B cell (primary cell): ENCODE results near the gene CREB3L1.

Experiments
- EZH2 ChIP-seq: IDR thresholded peaks from 2 replicates; pipeline ENCODE4 v1.6.1; 2012; ENCODE audit warnings: borderline replicate concordance, low read depth, mild to moderate bottlenecking, moderate library complexity, low read length; ENCODE audit not compliant: insufficient read depth, poor library complexity, severe bottlenecking
- TF ChIP-seq, protein P1 (sequence below): fragments of 200-600 bp; IDR thresholded peaks from one replicate; pipeline ENCODE4 v1.8.0; 2022; ENCODE audit warnings: antibody characterized with exemption, mild to moderate bottlenecking

- TF ChIP-seq, protein P1, sequence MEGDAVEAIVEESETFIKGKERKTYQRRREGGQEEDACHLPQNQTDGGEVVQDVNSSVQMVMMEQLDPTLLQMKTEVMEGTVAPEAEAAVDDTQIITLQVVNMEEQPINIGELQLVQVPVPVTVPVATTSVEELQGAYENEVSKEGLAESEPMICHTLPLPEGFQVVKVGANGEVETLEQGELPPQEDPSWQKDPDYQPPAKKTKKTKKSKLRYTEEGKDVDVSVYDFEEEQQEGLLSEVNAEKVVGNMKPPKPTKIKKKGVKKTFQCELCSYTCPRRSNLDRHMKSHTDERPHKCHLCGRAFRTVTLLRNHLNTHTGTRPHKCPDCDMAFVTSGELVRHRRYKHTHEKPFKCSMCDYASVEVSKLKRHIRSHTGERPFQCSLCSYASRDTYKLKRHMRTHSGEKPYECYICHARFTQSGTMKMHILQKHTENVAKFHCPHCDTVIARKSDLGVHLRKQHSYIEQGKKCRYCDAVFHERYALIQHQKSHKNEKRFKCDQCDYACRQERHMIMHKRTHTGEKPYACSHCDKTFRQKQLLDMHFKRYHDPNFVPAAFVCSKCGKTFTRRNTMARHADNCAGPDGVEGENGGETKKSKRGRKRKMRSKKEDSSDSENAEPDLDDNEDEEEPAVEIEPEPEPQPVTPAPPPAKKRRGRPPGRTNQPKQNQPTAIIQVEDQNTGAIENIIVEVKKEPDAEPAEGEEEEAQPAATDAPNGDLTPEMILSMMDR: no peak
- no peak for TF ChIP-seq EZH2
Observed at GRCh38 chr11:46293066-46293465, 15.6 kb downstream of the CREB3L1 start.
